ENCODE data around the gene MYMX.

Gene MYMX

DNA sequence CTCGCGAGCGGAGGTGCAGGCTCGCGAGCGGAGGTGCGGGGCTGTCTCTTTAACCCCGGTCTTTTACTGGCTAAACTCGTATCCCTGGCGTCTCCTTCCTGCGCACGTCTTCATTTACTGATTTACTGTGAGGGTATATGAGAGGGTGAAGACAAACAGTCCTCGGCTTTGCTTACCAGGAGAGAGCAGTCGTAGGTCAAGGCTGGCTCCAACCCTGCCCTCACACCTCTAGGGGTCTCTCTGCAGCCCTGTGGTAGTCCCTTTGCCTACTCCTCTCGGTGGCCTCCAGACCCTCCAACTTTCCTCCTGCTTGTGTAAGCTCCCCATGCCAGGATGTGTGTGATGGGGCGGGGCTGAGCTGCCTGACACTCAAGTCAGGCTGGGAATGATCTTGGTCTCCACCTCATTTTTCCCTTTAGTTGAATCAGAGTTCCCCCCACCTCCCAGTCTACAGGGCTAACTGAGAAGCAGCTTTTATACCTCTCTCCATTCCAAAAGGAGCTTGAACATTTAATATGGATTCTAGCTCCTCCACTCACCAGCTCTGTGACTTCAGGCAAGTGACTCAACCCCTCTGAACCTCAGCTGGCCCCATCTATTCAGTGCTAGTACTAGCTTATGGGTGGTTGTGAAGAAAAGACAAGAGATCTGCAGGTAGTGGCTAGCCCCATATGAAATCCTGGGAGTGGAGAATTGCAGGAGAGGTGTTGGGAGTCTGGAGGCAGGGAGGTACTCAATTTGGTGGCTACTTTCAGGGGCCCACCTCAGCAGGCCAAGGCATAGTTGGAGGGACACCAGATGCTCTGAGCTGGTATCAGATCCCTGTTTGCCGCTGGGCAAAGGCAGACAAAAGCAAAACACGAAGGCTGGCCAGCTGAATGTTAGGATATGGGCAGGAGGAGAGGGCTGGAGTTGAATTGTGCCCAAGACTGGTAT is 7.6 kb downstream of the MYMX start:
- ATAC-seq (ENCODE audit: low read depth) (peak; percentile 14), DNase-seq (ENCODE audit: low spot score) (no peak)
- Histone ChIP-seq H3K4me3 (ENCODE audit: severe bottlenecking) (peak overlapping the region; percentile 43), H3K36me3 (ENCODE audit: low read depth) (peaks cover 4% of the 10 kb centered on the region), H3K4me1 (ENCODE audit: insufficient read depth, poor library complexity, severe bottlenecking) (peaks cover 13% of the 10 kb centered on the region), H3K27ac (ENCODE audit: poor library complexity, severe bottlenecking) (peak overlapping the region; percentile 56), H3K27me3 (ENCODE audit: insufficient read depth, poor library complexity, severe bottlenecking) (no peaks in the 10 kb centered on the region), H3K9me3 (ENCODE audit: severe bottlenecking) (no peaks in the 10 kb centered on the region)
- TF ChIP-seq, protein P1, sequence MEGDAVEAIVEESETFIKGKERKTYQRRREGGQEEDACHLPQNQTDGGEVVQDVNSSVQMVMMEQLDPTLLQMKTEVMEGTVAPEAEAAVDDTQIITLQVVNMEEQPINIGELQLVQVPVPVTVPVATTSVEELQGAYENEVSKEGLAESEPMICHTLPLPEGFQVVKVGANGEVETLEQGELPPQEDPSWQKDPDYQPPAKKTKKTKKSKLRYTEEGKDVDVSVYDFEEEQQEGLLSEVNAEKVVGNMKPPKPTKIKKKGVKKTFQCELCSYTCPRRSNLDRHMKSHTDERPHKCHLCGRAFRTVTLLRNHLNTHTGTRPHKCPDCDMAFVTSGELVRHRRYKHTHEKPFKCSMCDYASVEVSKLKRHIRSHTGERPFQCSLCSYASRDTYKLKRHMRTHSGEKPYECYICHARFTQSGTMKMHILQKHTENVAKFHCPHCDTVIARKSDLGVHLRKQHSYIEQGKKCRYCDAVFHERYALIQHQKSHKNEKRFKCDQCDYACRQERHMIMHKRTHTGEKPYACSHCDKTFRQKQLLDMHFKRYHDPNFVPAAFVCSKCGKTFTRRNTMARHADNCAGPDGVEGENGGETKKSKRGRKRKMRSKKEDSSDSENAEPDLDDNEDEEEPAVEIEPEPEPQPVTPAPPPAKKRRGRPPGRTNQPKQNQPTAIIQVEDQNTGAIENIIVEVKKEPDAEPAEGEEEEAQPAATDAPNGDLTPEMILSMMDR (IDR thresholded peaks at IDR 0.05; ENCODE audit: poor library complexity, severe bottlenecking) = no peak

DNA sequence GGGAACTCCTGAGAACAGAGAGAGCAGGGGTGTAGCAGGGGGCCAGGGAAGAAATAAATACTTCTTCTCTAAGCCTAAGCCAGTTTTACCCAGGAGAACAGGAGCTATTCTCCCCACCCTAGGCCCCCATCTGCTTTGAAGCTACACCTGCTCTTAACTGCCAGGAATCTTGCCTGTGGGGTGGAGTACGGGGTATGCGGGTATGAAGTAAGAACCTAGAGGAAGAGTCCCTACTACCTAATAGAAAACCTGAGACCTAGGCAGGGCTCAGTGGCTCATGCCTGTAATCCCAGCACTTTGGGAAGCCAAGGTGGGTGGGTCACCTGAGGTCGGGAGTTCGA is 8.2 kb downstream of the MYMX start:
- Histone ChIP-seq H3K4me3 (ENCODE audit: severe bottlenecking) (no peak overlapping the region), H3K36me3 (ENCODE audit: low read depth) (peaks cover 7% of the 10 kb centered on the region), H3K9me3 (ENCODE audit: severe bottlenecking) (no peaks in the 10 kb centered on the region), H3K27ac (ENCODE audit: poor library complexity, severe bottlenecking) (peak overlapping the region; percentile 56), H3K4me1 (ENCODE audit: insufficient read depth, poor library complexity, severe bottlenecking) (peaks cover 13% of the 10 kb centered on the region), H3K27me3 (ENCODE audit: insufficient read depth, poor library complexity, severe bottlenecking) (no peaks in the 10 kb centered on the region)
- TF ChIP-seq, protein P1 (IDR thresholded peaks at IDR 0.05; ENCODE audit: poor library complexity, severe bottlenecking) = no peak
- ATAC-seq (ENCODE audit: low read depth) (no peak), DNase-seq (ENCODE audit: low spot score) (no peak)

DNA sequence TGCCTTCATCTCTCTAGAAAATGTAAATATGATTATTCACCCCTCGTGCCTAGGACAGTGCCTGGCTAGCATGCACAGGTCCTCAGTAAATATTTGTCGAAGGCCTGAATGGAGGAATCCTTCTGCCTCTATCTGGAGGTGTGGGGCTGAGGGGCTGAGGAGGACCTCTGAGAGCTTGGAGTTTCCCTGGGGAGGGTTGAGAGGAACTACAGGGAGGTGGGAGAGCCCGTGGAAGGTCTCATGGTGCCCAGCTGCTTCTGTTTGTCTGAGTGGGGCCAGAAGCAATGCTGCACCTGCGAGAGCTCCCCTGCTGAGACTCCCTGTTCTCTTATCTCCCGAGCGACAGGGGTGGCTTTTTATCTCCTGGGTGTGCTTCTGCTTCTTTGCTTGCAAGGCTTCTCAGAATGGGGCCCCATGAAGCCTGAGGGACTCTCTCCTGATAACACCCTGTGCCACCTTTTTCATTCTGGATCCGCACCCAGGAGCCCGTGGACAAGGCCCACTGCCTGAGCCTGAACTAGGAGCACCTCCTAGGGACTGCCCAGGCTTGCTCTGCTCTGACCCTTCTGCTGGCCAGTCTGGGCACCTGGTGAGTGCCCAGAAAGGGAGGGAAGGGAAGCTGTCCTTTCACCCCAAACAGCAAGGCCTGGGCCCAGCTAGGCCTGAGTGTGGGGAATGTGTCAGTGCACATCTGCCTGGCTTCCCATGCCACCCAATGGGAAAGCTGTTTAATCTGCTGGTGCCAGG is 9.0 kb downstream of the MYMX start:
- DNase-seq (ENCODE audit: low spot score) (no peak), ATAC-seq (ENCODE audit: low read depth) (no peak)
- Histone ChIP-seq H3K27ac (ENCODE audit: poor library complexity, severe bottlenecking) (no peak overlapping the region), H3K4me3 (ENCODE audit: severe bottlenecking) (no peak overlapping the region), H3K27me3 (ENCODE audit: insufficient read depth, poor library complexity, severe bottlenecking) (no peaks in the 10 kb centered on the region), H3K36me3 (ENCODE audit: low read depth) (peaks cover 10% of the 10 kb centered on the region), H3K9me3 (ENCODE audit: severe bottlenecking) (no peaks in the 10 kb centered on the region), H3K4me1 (ENCODE audit: insufficient read depth, poor library complexity, severe bottlenecking) (peaks cover 13% of the 10 kb centered on the region)
- TF ChIP-seq, protein P1 (IDR thresholded peaks at IDR 0.05; ENCODE audit: poor library complexity, severe bottlenecking) = no peak

DNA sequence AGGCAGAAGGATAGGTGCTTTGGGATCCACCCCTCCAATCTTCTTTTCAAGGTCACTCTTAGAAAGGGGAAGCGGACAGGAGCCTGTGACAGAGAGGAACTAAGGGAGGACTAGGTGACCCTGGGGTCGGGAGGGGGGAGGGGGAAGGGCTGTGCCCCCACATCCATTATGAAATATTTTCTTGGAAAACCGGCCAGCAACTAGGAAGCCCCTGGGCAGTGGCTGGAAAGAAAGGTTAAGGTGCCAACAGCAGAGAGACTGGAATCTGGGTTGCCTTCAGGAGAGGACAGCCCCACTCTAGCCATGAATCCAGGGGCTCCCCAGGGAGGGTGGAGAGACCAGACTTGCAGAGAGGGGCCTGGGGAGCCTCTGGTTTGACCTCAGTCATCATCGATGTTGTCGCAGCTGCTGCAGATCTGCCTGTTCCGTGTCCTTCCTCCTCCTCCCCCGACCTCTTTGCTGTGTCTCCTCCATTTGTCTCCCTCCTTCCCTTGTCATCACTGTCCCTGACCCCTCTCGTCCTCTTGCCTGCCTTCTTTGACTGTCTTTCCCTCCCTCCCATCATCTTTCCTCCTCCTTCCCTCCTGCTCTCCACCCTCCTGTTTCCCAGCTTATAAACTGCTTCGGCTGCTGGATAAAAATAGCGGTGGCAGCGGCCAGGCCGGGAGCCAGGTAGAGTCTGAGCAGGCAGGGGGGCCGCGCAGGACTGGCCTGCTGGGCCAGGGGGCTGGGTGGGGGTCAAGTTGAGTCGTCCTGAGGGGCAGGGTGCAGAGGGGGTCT is 9.8 kb downstream of the MYMX start:
- H3K36me3 ChIP-seq (ENCODE audit: low read depth) = peaks cover 18% of the 10 kb centered on the region
- no peak overlapping the region for H3K27ac ChIP-seq (ENCODE audit: poor library complexity, severe bottlenecking)
- TF ChIP-seq, protein P1 (IDR thresholded peaks at IDR 0.05; ENCODE audit: poor library complexity, severe bottlenecking) = no peak
- H3K4me1 ChIP-seq (ENCODE audit: insufficient read depth, poor library complexity, severe bottlenecking) = peaks cover 13% of the 10 kb centered on the region
- DNase-seq (ENCODE audit: low spot score) (no peak), ATAC-seq (ENCODE audit: low read depth) (no peak)
- no peak overlapping the region for H3K4me3 ChIP-seq (ENCODE audit: severe bottlenecking)
- H3K27me3 ChIP-seq (ENCODE audit: insufficient read depth, poor library complexity, severe bottlenecking) = no peaks in the 10 kb centered on the region
- H3K9me3 ChIP-seq (ENCODE audit: severe bottlenecking) = no peaks in the 10 kb centered on the region
